GM18502 (cell line): ENCODE measurements around the gene ROCK2.

Experiments
- ATAC-seq: cut with Tn5 transposase; IDR thresholded peaks from one replicate; pipeline ENCODE4 v1.9.1; 2021; ENCODE audit warnings: mild to moderate bottlenecking; ENCODE audit not compliant: unreplicated experiment, poor library complexity

The ROCK2 gene

DNA sequence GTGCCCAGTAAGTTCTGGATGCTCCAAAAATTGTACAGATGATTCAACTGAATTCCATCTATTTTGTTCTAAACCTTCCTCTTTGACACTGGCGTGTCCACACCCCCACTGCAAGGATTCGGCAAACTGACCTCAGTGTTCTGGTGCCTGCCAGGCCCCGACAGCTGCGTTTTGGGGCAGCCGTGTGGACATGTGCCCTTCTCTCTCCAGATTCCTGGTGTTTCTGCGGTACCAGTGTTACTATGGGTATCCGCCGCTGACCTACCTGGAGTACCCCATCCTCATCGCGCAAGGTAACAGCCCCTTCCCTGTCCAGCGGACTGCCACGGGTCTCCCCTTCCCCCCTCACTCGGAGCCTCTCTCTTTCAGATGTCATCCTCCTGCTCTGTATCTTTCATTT, 184.2 kb downstream of the ROCK2 start:
- no peak for ATAC-seq

DNA sequence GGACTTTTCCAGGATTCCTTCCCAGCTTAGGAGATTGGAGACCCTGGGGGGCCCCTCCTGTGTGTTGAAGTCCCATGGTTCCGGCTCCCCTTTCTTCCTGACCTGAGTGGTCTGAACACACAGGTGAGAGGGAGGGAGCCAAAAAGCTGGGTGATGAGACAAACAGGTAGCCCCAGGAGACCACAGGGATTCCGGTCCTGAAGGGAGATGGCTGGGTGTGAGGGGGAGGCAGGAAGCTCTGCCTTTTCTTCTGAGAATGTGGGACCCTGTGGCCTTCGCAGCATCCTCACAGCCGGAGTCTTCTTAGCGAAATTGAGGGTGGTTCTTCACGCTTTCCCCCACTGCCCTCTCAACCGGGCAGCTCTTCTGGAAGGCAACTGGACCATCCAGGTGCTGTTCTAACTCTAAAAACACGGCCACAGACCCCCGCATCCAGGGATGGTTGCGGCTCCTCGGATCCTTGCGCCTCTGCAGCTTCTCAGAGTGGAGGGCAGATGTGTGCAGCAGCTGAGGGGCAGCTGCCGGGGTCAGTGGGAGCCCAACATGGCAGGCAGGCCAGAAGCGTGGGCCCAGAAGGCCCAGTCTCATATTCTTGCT, 184.8 kb downstream of the ROCK2 start:
- no peak for ATAC-seq

DNA sequence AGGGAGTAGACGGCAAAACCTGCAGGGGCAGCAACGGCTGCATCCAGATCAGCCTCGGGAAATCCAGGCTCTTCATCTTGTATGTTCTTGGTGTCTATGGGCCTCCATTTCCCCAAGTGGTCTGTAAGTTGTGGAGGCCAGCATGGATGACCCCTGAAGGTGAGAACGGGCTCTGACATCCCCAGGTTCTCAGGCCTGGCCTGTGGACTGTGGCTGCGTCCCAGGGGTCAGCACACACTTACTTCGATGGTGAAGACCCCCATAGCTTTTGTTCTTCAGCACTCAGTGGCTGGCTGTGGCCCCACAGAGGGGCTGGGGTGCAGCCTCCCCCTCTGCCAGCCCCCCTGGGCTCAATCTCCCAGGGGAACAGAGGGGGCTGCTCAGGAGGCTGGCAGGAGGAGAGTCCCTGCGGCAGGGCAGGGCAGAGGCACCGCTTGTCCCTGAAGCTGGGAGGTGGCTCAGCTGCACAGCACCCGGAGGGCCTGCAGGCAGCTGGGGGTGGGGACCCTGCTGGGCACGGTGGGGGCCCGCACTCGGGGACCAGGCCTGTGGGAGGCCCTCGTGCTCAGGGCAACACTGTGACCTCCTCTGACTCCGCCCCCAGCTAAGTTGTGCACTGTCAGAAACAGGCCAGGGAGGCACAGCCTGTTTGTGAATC, 185.4 kb downstream of the ROCK2 start:
- no peak for ATAC-seq

DNA sequence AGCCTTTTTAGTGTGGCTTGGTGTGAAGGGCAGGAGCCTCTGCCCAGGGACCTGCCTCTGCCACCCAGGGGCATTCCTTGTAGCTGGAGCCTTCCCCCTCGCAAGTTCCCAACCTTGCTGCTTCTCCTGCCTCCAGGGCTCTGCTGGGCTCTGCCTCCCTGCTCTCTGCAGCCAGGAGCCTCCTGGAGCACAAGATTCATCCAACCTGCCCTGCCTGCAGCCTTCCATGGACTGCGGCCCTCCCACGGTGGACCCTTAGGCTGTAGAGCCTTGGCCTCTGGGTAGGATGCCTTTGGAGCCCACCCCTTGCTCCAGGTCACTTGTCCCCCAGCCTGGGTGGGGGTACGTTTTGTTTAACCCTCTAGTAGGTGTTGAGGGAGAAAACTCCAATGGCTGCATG, 186.7 kb downstream of the ROCK2 start:
- no peak for ATAC-seq

DNA sequence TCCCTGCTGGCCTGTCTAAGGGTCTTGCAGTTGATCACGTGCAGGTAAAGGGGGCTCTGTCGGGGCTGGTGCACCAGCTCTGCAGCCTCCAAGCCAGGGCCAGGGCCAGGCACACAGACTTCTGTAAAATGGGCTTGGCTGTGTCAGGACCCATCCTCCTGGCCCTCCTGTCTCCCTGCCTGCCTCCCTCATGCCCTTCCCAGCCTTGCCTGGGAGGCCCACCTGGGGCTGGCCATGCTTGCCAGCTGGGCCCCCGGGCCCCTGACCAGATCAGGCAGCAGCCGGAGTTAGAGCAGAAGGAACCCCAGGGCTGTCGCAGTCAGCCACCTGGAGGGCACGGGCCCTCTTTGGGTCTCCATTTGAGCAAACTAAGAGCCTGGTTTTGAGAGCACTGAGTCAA, 187.1 kb downstream of the ROCK2 start:
- ATAC-seq = no peak

DNA sequence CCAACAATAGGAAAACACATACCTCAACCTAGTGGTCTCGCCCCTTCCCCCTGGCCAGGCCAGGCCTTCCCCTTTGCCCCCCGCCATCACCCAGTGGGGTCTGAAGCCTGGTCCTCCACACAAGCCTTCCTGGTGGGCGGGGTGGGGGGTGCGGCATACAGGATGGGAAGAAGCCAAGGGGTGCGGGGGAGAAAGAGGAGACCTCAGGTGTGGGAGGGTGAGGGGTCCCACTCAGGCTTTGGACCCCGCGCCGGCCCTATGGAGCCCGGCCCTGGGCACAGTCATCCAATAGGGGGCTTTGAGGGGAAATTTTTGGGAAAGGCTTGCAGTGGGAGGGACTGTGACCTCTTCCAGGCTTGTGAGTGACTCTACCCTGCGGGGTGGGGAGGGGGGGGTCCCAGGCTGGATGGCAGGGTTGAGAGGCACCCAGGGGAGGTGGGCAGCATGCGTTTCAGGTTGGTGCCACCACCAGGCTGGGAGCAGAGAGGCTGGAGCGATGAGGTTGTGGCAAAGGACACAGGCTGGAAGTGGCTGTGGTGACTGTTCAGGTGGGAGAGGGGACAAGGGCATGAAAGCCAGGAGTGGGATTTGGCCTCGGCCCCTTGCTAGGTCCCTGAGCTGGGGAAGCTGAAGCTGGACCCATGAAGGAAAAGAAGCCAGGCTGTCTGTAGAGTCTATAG, 187.9 kb downstream of the ROCK2 start:
- ATAC-seq = no peak

DNA sequence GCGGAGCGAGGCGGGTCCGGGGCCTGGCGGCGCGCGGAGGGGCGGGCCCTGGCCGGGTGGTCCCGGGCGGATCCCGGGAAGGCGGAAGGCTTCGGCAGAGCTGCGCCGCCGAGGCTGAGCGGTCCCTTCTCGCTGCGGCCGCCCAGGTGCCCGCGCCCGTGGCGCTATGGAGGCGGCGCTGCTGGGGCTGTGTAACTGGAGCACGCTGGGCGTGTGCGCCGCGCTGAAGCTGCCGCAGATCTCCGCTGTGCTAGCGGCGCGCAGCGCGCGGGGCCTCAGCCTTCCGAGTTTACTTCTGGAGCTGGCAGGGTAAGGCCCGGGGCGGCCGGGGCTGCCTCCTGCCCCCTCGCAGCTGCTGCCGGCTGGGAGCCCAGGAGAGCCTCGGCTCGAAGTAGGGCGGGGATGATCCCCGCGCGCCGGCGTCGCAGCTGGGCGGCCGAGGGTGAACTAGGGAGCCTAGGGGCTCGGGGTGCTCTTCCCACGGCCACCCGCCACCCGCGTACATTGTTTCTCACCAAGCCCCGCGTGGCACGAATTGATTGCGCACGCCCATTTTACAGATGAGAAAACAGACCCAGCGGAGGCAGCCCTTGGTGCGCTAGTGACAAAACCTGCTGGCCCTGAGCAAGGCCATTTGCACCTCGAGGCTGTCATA, 188.9 kb downstream of the ROCK2 start, which contains the start of gene SLC66A3:
SLC66A3 (plus strand) TSS at position 87 of the 655 bp plus-strand sequence; CDS start at position 167, 80 bp downstream.
- ATAC-seq = peak; percentile 80

DNA sequence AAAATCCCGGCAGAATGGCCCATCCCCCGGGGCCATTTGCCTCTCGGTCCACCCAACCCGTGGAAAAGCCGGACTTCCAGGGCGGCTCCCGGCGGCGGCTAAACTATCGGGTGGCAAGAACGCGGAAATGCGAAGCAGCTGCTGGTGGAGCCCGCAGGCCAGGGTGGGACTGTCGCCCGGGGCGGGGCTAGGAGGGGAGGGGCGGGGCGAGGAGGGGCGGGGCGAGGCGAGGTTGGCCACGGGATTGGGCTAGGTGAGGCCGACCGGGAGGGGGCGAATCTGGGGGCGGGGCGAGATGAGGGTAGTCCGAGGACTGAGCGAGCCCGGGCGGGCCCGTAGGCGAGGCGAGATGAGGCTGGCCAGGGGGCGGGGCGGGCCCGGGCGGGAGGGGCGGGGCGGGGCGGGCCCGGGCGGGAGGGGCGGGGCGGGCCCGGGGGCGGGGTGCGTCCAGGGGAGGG, 189.5 kb downstream of the ROCK2 start:
- ATAC-seq = peak; percentile 75

DNA sequence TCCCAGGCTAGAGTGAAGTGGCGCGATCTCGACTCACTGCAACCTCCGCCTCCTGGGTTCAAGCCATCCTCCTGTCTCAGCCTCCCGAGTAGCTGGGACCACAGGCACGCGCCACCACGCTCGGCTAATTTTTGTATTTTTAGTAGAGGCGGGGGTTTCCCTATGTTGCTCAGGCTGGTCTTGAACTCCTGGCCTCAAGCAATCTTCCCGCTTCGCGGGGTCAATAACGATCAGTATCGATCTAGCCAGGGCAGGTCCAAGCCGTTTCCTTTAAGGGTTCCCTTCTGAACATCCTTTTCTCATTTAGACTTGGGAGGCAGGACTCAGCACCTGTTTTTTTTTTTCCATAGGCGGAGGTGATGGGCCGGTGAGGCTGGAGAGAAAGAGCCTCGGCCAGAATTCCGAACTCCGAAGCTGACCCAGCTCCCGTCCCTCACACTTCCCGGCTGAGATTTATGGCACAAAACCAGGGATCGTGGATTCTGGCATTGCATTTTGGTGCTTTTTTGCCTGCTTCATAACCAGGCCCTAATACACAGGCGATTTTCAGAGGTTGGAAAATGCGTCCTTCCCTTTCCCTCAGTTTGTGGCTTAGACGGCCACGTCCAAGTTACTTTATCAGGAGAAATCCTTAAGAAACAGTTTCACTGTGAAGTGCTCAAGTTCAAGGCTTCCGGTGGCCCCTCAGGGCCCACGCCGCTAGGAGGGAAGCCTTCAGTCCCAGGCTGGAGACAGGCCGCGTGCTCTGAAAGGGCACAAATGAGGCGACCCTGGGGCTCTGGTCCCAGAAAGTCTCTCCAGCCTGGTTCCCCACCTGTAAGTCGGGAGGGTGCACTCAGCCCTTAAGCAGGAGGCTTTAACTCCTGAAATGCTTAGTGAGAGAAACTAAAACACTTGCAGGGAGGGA, 190.2 kb downstream of the ROCK2 start:
- ATAC-seq = peak; percentile 25

DNA sequence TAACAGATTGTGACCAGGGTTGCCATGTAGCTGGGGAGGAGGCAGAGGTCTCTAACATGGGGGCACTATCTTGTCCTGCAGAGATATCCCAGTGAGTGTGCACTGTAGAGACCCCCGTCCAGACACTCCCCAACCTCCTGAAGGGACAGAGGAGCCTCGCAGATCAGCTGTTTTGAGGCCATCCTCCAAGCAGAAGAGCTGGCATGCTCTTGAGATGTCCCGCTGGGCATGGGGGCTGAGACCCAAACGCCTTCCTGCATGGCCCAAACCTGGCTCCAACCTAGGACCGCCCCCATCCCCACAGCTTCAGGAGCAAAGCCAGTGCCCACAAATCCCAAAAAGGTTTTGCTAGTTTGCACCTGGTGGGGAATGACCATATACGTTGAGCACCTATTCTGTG, 191.8 kb downstream of the ROCK2 start:
- no peak for ATAC-seq

DNA sequence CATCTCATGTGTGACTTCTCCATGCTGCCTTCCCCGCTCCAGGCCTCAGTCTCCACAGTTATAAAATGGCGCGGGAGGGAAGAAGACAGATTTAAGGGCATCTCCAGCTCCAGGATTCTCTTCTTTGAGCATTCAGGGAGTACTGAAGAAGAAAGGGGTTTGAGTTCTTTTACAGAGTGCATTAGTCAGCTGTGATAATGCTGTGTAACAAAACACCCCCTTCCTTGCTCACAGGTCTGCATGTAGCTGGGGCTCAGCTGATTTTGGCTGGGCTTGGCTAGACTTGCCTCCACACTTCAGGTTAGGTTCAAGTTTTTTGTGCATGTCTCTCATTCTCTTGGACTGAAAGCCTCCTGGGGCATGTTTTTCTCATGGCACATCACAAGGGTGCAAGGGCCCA, 197.2 kb downstream of the ROCK2 start:
- ATAC-seq = no peak

DNA sequence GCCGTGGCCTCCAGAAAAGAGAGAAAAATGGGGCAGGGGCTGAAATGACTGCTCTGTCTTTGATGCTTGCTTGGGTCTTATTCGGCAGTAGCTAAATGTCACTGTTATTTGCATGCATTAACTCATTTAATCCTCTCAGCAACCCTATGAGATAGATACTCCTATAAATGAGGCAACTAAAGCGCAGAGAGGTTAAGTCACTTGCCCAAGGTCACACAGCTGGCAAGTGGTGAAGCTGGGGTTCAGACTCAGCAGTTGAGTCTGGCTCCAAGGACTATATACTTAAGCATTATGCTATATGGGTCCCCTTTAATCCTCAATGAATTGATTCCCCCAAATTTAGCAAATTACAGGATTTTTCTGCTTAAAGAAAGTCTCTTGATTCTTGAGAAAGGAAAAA, 198.4 kb downstream of the ROCK2 start:
- no peak for ATAC-seq

DNA sequence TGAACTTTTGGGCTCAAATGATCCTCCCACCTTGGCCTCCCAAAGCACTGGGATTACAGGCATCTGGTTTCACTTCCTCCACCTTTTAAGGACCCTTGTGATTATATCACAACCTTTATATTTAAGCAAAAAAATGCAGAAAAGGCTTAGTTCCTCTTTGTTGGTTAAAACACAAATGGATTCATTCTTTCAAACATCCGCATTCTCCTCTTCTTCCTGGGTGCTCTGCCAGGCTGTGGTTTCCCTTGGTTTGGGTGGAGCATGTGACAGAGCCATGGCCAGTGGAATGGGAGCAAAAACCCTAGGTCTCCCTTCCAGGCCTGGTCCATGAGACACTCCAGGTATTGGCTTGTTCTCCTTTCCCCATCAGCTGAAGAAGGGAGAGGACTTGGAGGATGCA, 199.1 kb downstream of the ROCK2 start:
- ATAC-seq = no peak

DNA sequence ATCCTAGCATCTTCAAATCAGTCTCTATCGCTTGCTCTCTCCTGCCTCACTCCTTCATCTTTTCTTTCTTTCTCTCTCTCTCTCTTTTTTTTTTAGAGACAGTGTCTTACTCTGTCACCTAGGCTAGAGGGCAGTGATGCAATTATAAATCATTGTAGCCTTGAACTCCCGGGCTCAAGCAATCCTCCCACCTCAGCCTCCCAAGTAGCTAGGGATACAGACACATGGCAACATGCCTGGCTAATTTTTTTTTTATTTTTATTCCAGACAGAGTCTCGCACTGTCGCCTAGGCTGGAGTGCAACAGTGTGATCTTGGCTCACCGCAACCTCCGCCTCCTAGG, 199.7 kb downstream of the ROCK2 start:
- no peak for ATAC-seq

DNA sequence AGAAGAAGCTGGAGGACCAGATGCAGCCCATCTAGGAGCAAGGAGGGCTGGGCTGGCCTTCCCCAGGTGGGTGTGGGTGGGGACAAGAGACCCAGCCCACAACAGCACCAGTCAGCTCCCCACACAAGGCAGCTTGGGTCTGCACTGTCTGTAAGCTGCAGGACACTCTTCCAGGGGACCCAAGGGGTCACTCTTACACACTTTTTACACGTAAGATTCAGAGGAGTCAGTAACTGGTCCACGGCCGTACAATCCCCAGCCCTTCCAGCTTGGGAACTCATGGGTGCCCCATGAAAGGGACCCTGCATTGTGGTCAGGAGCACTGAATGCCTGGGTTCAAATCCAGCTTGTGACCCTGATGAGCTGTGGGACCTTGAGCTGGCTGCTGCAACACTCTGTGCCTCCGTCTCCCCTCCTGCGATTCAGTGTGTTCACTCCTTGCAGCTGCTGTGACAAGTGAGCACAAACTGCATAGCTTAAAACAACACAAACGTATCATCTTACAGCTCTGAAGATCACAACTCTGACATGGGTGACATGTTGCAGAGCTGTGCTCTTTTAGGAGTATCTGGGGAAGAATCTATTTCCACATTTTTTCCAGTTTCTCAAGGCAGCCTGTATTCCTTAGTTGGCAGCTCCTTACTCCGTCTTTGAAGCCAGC, 200.2 kb downstream of the ROCK2 start:
- no peak for ATAC-seq

DNA sequence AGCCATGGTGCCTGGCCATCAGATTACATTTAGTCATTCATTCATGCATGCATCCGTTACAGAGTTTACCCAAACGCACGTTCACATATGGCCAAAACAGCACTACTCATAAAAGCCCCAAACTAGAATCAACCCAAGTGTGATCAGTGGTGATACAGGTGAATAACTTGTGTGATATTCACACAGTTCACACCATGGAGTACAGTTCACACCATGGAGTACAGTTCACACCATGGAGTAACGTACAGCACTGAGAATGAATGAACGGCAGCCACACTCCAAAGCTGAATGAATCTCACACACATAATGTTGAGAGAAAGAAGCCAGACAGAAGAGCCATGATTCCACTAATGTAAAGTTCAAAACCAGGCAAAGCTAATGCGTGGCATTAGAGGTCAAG, 201.4 kb downstream of the ROCK2 start:
- no peak for ATAC-seq

DNA sequence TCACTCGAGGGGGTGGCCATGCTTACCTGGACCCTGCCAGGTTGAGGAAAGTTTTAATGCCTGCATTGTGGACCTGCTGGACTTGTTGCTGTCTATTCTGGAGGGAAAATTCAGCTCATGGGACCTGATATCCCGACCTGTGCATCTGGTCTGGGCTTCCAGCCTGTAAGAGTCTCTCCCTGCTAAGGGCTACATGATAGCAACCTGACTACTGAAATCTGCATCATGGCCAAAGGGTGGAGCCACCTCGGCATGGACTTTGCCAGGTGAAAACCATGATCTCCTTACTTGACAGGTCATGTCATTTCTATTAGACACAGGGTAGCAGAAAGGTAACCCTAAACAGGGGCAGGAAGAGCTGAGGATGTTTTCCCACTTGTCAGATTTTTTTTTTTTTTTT, 202.1 kb downstream of the ROCK2 start:
- ATAC-seq = no peak

DNA sequence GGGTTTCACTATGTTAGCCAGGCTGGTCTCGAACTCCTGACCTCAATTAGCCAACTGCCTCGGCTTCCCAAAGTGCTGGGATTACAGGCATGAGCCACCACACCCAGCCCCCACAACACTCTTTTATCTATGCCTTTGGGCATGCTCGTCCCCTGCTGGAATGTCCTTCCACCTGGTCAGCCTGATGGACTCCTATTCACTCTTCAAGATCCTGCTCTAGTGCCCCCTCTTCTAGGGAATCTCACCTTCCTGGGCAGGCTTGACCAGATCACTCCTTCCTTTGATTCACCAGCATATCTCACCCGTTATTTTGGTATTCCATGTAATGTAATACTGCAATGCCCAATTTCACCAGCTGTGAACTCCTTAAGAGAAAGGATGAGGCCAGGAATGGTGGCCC, 203.1 kb downstream of the ROCK2 start:
- no peak for ATAC-seq

DNA sequence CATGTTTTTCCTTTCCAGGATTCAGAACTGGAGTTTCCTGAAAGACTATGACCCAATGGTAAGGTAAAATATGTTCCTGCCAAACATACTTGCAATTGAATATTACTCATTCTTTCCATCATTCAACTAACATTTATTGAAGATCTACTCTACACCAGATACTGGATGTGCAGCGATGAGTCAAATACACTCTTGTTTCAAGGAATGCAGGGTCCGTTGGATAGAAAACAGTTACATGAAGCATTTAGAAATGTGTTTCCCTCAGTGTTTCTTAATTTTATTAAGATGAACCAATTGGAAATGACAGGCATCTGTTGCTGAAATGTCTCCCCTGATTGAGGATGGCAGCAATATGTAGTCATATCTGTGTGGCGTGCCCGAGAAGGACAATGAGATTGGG, 203.9 kb downstream of the ROCK2 start:
- ATAC-seq = no peak

DNA sequence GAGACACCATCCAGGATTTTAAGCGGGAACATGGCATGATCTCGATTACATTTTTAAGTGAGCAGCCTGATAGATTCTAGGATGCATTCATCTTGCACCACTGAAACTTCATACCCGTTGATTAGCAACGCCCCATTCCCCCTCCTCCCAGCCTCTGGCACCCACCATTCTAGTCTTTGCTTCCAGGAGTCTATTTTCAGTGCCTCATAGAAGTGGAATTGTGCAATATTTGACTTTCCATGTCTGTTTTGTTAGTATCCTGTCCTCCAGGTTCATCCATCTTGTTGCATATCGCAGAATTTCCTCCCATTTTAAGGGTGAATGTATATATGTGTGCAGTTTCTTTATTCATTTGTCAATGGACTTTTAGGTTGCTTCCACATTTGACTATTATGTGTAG, 210.1 kb downstream of the ROCK2 start:
- no peak for ATAC-seq
